GM13976 (cell line): ENCODE measurements around the gene TOM1L2.

Experiments
- DNase-seq: peaks from one replicate; pipeline ENCODE4 v3.0.0; 2012; ENCODE audit warnings: low spot score
- CTCF ChIP-seq: IDR thresholded peaks from 2 replicates; pipeline ENCODE4 v1.5.1; 2012; ENCODE audit warnings: borderline replicate concordance, mild to moderate bottlenecking; ENCODE audit not compliant: insufficient read depth; ENCODE audit errors: extremely low read depth, missing control alignments, control extremely low read depth
- in situ Hi-C: fragments of 300-500 bp; cut with MboI; formaldehyde crosslinking; loops from one replicate; pipeline ENCODE4 v1.12.0; 2022; ENCODE audit warnings: low sequenced_read_pairs, mixed read lengths, inconsistent platforms; ENCODE audit not compliant: unreplicated experiment

TOM1L2 gene

DNA sequence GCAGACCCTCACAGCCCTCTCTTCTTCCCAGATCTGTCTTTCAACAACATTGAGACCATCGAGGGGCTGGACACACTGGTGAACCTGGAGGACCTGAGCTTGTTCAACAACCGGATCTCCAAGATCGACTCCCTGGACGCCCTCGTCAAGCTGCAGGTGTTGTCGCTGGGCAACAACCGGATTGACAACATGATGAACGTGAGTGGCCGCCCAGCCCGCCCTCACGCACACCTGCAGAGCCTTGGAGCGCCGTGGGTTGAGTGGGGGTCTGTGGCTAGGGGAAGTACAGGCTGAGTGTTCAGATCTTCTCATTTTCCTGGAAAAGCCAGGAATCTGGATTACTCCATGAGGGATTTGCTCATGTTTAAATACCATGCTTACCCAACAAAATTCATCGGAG, 15.7 kb upstream of the TOM1L2 start:
- no peak for TF ChIP-seq CTCF
- no peak for DNase-seq
- in situ Hi-C loops = no loop called here

GRCh38 chr17:17987187-17987896, 15.1 kb upstream of the TOM1L2 start:
- TF ChIP-seq CTCF = no peak
- in situ Hi-C loops = no loop called here
- no peak for DNase-seq

DNA sequence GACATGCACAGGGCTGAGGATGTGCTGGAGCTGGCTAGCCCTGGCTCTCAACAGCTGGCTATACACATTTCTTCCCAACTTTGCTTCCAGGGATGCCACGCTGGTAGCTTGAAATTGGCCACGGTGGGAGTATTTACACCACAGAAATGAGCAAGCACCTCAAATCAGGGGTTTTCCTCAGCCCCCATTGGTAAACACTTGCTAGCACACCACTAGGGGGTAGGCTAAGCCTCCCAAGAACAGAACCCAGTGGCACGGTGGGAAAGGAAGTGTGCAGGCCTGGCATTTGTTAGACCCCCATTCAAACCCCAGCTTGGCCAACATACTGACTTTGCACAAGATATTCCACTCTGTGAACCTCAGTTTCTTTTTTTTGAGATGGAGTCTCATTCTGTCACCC, 13.4 kb upstream of the TOM1L2 start:
- TF ChIP-seq CTCF = peak; percentile 31
- in situ Hi-C loops = no loop called here
- peak; percentile 64 for DNase-seq

DNA sequence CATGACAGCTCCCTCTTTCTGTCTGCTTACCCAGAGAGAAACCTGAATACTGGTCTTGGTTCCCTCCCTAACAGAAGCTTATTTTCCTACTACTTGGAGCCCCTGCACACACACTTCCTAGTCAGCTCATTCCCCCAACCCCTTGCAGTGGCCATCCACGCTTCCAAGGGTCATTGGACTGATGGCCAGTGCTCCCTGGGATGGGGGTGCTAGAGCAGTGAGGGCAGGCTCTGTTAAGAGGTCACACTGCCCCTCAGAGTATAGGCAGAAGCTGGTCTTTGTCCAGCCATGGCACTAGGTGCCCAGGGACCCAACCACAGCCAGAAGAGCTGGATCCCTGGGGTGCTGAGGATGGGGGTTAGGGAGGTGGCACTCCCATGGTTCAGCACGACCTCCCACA, 13.0 kb upstream of the TOM1L2 start:
- no peak for TF ChIP-seq CTCF
- no peak for DNase-seq
- in situ Hi-C loops = no loop called here

DNA sequence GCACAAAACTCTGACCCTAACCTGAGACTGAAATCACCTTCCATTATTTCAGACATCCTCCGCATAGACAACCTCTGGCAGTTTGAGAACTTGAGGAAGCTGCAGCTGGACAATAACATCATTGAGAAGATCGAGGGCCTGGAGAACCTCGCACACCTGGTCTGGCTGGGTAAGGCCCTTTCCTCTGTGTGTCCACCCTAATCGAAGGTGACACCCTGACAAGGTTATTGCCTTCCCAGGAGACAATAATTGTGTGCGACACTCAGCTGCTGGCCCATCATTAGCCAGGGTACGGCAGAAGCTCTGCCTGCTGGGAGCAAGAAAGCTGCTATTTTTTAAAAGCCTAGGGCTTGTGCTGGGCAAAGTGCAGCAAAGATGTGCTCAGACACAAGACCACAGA, 11.6 kb upstream of the TOM1L2 start:
- in situ Hi-C loops = no loop called here

GRCh38 chr17:17983376-17983775, 11.2 kb upstream of the TOM1L2 start:
- no peak for DNase-seq
- in situ Hi-C loops = no loop called here
- TF ChIP-seq CTCF = no peak

More for the DNA sequence above, 11.6 kb upstream of the TOM1L2 start:
- no peak for DNase-seq
- no peak for TF ChIP-seq CTCF
